Ureter (tissue), 1 donor: ENCODE results near the gene KCNH8. TPM values are rescaled to one million over a fixed set of nuclear protein-coding genes. Genes with fewer than 3 reads are reported as not detected.
"Not testable (repeated sequence)": the region's sequence is repeated elsewhere in the genome, so short reads cannot be mapped to it uniquely, and the experiment has no call there.

Source experiments
- DNase-seq: peaks from one replicate; pipeline ENCODE4 v3.0.0-alpha.2; 2020; ENCODE audit warnings: low spot score
- total RNA-seq: library from RNA; stranded (reverse); gene quantifications from one replicate; pipeline ENCODE4 v1.2.4, GENCODE V29; 2023
- donor health status: DM: yes; HTN: yes; CAD: no.

Gene KCNH8
- 0.26 TPM for total RNA-seq

DNA sequence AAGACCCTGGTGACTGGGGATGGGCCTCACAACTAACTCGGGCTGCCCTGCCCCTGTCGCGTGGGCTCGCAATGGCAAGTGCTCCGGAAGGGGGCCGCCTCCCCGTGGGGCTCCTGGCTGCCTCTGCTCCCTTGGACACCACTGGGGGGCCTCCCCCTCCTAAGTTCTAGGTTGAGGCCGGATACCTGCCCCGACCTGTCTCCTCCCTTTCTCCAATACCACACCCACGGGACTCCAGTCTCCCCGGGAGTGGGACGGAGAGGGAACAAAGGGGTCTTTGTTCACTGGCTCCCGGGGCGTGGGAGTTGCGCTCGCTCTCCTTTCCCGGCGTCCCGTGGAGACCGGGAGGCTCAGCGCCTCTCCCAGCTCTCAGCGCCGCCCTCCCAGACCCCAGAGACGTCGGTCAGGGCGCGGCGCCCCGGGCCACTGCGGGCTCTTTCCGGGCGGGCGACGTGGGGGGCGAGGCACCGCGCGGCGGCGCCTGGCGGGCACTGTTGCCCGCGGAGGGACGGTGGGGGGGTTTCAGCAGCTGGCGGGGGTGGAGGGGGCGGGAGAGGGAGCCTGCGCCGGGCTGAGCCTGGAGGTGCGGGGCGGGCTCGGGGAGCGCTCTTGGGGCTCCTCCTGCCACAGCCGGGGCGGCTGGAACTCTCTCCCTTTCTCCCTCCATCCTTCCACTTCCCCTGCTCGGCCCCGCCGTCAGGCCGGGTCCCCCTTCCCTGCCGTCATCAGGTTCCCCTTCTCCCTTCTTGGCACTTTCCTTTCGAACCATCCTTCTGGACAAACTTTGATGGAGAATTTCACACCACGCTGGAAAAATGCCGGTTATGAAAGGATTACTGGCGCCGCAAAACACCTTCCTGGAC lies at the start of gene KCNH8:
Gene KCNH8 (plus strand): TSS at position 606 of the 863 bp plus-strand sequence. CDS start 210 bp downstream, at position 816.
- DNase-seq, result no peak

DNA sequence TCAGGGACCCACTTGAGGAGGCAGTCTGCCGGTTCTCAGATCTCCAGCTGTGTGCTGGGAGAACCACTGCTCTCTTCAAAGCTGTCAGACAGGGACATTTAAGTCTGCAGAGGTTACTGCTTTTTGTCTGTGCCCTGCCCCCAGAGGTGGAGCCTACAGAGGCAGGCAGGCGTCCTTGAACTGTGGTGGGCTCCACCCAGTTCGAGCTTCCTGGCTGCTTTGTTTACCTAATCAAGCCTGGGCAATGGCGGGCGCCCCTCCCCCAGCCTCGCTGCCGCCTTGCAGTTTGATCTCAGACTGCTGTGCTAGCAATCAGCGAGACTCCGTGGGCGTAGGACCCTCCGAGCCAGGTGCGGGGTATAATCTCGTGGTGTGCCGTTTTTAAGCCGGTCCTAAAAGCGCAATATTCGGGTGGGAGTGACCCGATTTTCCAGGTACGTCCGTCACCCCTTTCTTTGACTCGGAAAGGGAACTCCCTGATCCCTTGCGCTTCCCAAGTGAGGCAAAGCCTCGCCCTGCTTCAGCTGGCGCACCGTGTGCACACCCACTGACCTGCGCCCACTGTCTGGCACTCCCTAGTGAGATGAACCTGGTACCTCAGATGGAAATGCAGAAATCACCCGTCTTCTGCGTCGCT lies 45.5 kb upstream of the KCNH8 start:
- DNase-seq, result not testable (repeated sequence)

GRCh38 chr3:19103510-19103909 lies 44.8 kb upstream of the KCNH8 start:
- DNase-seq, result no peak

DNA sequence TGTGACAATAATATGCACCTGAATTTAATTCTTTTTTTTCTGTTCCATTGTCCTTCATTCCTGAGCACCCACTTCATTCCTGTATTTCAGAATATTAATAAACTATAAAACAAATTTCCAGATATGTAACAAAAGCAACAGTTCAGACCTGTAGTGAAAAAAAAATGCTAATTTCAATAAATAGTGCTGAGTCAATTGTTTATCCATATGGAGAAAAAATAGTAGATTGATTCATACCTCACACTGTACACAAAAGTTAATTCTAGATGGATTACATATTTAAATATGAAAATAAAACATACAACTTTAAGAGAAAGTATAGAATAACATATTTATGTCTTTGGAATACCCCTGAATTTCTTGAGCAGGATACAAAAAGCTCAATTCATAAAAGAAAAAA lies 43.9 kb upstream of the KCNH8 start:
- no peak for DNase-seq

DNA sequence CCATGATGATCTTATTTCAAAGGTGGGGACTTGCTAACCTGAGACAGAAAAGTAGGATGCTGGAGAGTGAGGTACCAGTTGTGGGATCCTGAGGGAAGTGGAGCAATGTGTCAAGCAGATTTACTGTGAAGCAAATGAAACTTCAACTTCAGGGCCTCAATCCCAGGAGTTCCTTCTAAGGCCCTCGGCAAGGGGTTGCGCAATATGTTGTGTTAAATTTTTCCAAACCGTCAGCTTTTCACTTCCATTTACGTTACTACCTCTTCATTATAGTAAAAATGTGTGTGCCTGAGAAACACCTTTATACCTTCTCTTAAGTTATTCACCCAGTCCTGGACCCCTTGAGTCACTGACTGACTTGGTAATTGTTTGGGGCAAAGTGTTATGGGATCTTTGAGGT lies 42.5 kb upstream of the KCNH8 start:
- DNase-seq, result no peak

GRCh38 chr3:19106307-19106706 lies 42.0 kb upstream of the KCNH8 start:
- no peak for DNase-seq

- no peak for DNase-seq
Measured at GRCh38 chr3:19107719-19108118, 40.6 kb upstream of the KCNH8 start.

GRCh38 chr3:19110335-19110895 lies 37.9 kb upstream of the KCNH8 start:
- DNase-seq, result no peak

DNA sequence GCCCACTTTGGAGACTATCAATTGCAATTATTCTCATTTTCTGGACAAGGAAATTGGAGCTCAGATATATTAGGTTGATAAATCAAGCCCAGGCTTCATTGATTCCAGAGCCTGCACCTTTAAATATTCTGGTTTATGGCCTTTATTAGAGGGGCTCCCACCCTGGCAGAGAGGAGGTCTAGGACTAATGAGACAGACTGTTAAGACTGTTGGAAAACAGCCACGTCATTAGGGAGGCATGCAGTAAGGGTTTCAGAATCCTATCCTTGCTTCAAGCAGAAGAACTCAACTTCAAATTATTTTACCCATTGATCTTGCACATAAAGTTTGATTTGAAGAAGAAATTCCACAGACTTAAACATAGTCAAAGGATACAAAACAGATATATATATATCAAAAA lies 33.8 kb upstream of the KCNH8 start:
- no peak for DNase-seq

DNA sequence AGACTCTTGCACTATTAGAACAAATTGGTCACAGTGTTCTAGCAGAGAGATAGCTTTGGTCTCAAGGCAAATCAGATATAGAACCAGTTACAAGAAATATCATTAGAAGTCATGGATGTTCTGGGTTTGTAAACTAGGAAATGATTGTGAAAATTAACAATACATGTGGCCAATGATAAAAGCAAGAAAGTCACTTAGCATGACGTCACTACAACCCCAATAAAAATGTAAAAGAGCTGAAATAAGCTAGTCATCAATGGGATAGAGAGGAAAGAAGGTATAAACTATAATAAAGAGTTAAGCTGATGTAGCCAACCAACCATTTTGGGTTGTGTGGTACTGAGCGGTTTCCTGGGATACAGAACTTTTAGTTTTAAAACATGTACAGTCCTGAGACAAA lies 32.1 kb upstream of the KCNH8 start:
- no peak for DNase-seq

DNA sequence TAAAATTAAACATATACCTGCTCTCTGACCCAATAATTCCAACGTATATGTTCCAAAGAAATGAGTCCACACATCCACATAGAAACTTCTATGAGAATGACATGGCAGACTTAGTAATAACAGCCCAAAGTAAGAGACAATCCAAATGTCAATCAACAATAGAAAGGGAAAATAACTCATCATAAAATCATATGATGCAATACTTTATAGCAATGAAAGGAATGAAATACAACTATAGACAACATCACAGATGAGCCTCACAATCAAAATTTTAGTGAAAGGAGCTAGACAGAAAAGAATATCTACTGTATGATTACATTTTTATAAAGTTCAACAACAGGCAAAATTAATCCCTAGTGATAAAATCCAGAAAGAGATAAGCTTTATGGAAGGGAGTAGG lies 23.6 kb upstream of the KCNH8 start:
- no peak for DNase-seq

DNA sequence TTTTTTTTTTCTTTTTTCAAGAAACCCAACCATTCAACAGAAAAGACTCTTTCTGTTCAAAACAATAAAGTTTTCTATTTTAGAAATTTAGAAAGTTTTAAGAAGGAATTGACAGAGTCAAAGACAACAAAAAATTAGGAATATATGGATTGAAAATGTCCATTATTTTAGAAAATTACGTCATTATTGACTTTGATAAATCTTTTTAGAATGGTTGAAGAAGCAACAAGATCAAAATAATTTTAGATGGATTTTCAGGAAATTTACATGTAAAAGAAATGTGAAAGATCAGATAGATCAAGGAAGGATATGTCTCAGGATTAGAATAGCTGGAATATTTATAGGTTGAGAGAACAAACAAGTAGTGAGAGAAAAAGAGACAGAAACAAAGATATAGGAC lies 8.4 kb upstream of the KCNH8 start:
- DNase-seq, result no peak

GRCh38 chr3:19146685-19147650 lies 1.3 kb upstream of the KCNH8 start:
- DNase-seq, result peak; percentile 63

- DNase-seq, result no peak
Measured at GRCh38 chr3:19148768-19149091, 420 bp downstream of the KCNH8 start.

- no peak for DNase-seq
Measured at GRCh38 chr3:19149368-19149767, 1.1 kb downstream of the KCNH8 start.

GRCh38 chr3:19151171-19151570 lies 2.9 kb downstream of the KCNH8 start:
- DNase-seq, result no peak

- no peak for DNase-seq
Measured at GRCh38 chr3:19154693-19155250, 6.5 kb downstream of the KCNH8 start.

DNA sequence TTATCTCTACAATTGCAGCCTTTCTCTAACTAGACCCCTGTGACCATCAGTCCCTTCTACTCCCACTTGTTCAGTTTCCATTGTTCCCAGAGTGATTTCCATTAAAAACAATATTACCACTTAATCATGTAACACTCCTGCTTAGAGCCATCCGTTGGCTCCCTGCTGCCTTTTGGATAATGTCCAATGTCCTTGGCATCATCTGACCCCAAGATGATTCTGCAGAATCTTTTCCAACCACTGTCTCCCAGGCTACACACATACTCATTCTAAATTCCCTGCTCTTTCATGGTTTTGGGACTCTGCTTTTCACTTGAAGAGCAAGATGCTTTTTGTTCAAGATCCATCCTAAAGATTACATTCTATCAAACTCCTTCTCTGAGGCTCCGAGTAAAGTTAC lies 7.1 kb downstream of the KCNH8 start:
- no peak for DNase-seq

GRCh38 chr3:19159966-19160635 lies 11.8 kb downstream of the KCNH8 start:
- no peak for DNase-seq

GRCh38 chr3:19165654-19166053 lies 17.3 kb downstream of the KCNH8 start:
- DNase-seq, result no peak

- no peak for DNase-seq
Measured at GRCh38 chr3:19171794-19172193, 23.5 kb downstream of the KCNH8 start.
